AG09319 (cell line): Measurements from ENCODE around the gene MFSD2A.
A peak's percentile ranks its signal among the peaks of the same experiment; 100 is the strongest.
"Not testable (repeated sequence)": the region's sequence is repeated elsewhere in the genome, so short reads cannot be mapped to it uniquely, and the experiment has no call there.

Experiments
- DNase-seq: peaks from one replicate; pipeline ENCODE4 v3.0.0-alpha.2; 2010; ENCODE audit warnings: low read depth; ENCODE audit errors: extremely low read depth
- CTCF ChIP-seq: IDR thresholded peaks from 2 replicates; pipeline ENCODE4 v1.5.1; 2011; ENCODE audit warnings: low read depth, mild to moderate bottlenecking, inconsistent platforms, low read length, moderate library complexity

The MFSD2A gene

GRCh38 chr1:39973503-39974135 is 18.7 kb downstream of the MFSD2A start:
- peak; percentile 25 for DNase-seq
- TF ChIP-seq CTCF, result peak; percentile 99

- no peak for DNase-seq
- TF ChIP-seq CTCF, result no peak
Observed at GRCh38 chr1:39976732-39977131, 21.8 kb downstream of the MFSD2A start.

DNA sequence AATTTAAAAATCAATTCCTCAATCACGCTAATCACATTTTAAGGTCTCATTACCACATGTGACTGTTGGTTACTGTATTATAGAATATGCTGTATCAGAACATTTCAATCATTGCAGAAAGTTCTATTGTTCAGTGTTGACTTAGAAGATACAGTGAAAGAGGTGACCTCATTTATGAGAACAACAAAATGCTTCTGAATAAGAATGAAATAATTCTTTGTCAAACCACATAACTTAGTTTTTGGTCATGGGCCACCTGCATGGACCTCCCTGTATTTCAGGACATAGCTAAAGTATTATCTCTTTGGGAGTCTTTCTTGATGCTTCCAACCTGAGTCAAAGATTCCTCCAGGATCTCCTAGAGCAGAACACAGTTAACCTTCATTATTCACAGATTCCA is 22.3 kb downstream of the MFSD2A start:
- no peak for DNase-seq
- no peak for TF ChIP-seq CTCF

- DNase-seq, result no peak
- TF ChIP-seq CTCF, result no peak
Observed at GRCh38 chr1:39979654-39980053, 24.7 kb downstream of the MFSD2A start.

DNA sequence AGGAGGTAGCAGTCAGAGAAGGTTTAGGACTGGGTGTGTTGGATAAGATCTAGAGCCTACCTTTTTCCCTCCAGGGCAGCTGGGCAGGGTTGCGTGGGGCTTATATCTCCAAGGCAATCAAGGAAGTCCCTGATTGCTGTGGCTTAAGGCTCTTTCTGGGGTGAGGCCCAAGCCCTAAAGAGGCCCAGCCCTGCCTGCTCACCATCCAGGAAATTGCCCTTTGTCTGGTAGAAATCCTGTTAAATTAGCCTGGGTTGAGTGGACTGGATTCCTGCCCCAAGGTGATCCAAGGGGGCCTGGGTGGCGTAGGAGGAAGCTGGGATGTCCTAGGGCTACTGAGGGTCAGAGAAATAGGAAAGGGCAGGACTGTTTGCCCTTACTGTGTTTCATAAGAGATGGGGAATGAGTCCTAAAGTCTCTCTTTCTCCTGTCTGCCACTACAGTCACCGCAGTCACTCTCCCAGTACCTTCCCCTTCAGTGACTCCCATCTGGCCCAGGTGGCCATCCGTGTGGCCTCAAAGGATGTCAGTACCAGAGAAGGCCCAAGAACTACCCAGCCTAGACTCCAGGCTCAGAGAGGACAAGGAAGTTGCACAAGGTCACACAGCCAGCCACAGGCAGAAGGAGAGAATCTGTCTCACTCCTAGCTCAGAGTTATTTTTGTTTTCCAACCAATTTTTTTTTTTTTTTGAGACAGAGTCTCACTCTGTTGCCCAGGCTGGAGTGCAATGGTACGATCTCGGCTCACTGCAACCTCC is 25.8 kb downstream of the MFSD2A start:
- DNase-seq, result no peak
- TF ChIP-seq CTCF, result no peak

DNA sequence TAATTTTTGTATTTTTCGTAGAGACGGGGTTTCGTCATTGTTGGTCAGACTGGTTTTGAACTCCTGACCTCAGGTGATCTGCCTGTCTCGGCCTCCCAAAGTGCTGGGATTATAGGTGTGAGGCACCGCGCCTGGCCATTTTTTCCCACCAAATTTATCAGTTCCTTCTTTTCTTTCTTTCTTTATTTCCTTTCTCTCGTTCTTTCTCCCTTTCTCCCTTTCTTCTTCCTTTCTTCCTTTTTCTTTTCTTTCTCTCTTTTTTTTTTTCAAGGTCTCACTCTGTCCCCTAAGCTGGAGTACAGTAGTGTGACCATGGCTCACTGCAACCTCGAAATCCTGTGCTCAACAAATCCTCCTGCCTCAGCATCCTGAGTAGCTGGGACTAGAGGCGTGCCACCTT is 26.4 kb downstream of the MFSD2A start:
- no peak for DNase-seq
- TF ChIP-seq CTCF, result no peak

DNA sequence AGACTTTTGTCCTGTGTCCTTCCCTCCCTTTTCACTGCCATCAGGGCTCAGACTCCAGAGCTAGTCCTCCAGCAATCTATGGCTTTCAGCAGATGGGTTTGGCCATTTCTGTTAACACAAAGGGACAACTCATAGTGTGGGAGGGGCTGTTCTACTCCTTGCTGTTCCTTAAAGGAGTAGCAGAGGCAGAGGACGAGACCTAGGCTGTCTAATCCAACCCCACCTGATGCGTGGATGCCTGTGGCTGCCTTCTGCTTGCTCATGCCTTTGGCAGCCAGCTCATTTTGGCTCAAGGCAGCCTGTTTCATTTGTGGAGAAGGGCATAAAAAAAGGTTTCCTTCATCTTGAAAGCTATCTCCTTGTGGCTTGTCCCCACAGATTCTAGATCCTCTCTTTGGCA is 27.0 kb downstream of the MFSD2A start:
- no peak for TF ChIP-seq CTCF
- DNase-seq, result peak; percentile 30

DNA sequence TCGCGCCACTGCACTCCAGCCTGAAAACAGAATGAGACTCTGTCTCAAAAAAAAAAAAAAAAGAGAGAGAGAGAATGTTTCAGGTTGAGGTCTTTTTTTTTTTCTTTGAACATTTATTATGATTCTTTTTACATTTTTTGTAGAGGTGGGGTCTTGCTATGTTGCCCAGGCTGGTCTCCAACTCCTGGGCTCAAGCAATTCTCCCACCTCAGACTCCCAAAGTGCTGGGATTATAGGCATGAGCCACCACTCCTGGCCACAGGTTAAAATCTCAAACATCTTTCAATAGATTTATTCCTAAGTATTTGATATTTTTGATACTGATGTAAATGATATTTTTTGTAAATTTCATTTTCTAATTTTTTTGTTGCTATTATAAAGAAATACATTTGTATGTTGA is 29.5 kb downstream of the MFSD2A start:
- DNase-seq, result not testable (repeated sequence)
